ENCODE results near the gene NXNL2. TPM values are rescaled to one million over a fixed set of nuclear protein-coding genes. Genes with fewer than 3 reads are reported as not detected.

NXNL2 gene
- total RNA-seq, 1 experiment from 2014 or later = 2.2 TPM

DNA sequence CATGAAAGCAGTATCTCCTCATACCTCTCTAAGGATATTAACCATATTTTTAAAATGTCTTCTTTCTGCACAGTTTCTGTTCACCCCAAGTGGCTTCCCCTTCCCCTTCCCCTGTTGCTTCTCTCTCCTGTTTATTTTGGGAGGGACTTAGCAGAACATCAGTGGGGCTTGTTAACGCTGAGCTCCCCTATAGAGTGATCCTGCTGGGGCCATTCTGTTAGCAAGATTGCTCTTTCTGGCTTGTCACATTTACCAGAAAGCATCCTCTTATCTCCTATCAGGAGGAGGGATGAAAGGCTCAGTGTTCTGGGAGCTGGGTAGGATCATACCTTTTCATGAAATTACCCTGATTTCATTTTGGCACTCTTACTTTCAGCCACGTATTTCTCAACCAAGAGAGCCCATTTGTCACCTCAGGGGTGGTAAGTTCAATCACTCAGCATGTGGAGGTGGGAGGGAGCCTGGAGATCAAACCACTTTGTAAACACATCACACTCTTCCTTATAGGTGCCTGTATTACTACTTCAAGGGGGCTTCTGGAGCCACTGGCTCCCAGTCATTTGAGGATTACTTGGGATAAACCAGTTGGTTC, 16.7 kb downstream of the NXNL2 start:
- Mint-ChIP-seq H3K4me1 (peaks cover 20% of the 10 kb centered on the region), H3K36me3 (peaks cover 9% of the 10 kb centered on the region; the same call in 1 of the 2 replicates), H3K4me3 (no peak overlapping the region), H3K27ac (no peak overlapping the region), H3K9me3 (peaks cover 12% of the 10 kb centered on the region), H3K27me3 (ENCODE audit: low read depth) (peaks cover 13% of the 10 kb centered on the region)
- CTCF ChIA-PET = no interaction called here
- DNase-seq (ENCODE audit: low spot score) = no peak
- TF ChIP-seq EMX1 (CRISPR knock-in tag; IDR thresholded peaks at IDR 0.05) = no peak
- no peak for TF ChIP-seq ZBTB21 (CRISPR knock-in tag; IDR thresholded peaks at IDR 0.05; ENCODE audit: borderline replicate concordance)
- TF ChIP-seq ZNF423 (CRISPR knock-in tag; IDR thresholded peaks at IDR 0.05) = peak; percentile 52
- no peak for TF ChIP-seq NR2C2 (CRISPR knock-in tag; IDR thresholded peaks at IDR 0.05)
- no peak for TF ChIP-seq TCF7 (CRISPR knock-in tag; IDR thresholded peaks at IDR 0.05; ENCODE audit: low read depth)
- TF ChIP-seq SMAD3 (CRISPR knock-in tag; IDR thresholded peaks at IDR 0.05; ENCODE audit: borderline replicate concordance) = no peak
- TF ChIP-seq JUN (CRISPR knock-in tag; IDR thresholded peaks at IDR 0.05) = no peak
- TF ChIP-seq ZNF416 (CRISPR knock-in tag; IDR thresholded peaks at IDR 0.05) = no peak
- peak; percentile 57 for ATAC-seq
- POLR2A ChIA-PET = no interaction called here

DNA sequence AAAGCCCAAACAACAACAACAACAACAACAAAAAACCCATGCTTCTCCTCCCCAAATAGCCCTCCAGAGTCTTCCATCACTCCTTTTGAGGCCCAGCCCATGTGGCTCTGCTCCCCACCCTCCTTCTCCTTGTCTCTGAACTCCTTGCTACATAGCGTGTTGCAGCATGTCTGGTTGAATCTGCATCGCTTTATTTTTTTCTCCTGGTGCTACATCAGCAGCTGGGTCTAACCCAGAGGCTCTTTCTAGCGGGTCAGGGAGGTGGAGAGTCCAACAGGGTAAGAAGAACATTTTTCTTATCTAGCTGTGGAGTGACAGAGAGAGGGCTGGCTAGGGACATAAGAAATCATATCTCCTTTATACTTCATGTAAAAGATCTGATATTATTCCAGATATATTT, 18.4 kb downstream of the NXNL2 start:
- peaks cover 13% of the 10 kb centered on the region for H3K27me3 Mint-ChIP-seq (ENCODE audit: low read depth)
- no peak overlapping the region for H3K4me3 Mint-ChIP-seq
- peaks cover 12% of the 10 kb centered on the region for H3K9me3 Mint-ChIP-seq
- POLR2A ChIA-PET = no interaction called here
- DNase-seq (ENCODE audit: low spot score) = no peak
- CTCF ChIA-PET = no interaction called here
- no peak for ATAC-seq
- H3K36me3 Mint-ChIP-seq = peaks cover 9% of the 10 kb centered on the region; the same call in 1 of the 2 replicates
- H3K4me1 Mint-ChIP-seq = peaks cover 20% of the 10 kb centered on the region
- TF ChIP-seq, protein P1, sequence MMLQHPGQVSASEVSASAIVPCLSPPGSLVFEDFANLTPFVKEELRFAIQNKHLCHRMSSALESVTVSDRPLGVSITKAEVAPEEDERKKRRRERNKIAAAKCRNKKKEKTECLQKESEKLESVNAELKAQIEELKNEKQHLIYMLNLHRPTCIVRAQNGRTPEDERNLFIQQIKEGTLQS (CRISPR knock-in tag; conservative IDR thresholded peaks at IDR 0.05) = no peak
- TF ChIP-seq TEAD4 (CRISPR knock-in tag; IDR thresholded peaks at IDR 0.05) = no peak
- no peak for TF ChIP-seq SP1 (CRISPR knock-in tag; conservative IDR thresholded peaks at IDR 0.05)
- TF ChIP-seq, protein P2, sequence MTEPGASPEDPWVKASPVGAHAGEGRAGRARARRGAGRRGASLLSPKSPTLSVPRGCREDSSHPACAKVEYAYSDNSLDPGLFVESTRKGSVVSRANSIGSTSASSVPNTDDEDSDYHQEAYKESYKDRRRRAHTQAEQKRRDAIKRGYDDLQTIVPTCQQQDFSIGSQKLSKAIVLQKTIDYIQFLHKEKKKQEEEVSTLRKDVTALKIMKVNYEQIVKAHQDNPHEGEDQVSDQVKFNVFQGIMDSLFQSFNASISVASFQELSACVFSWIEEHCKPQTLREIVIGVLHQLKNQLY (CRISPR knock-in tag; IDR thresholded peaks at IDR 0.05) = no peak
- TF ChIP-seq, protein P3, sequence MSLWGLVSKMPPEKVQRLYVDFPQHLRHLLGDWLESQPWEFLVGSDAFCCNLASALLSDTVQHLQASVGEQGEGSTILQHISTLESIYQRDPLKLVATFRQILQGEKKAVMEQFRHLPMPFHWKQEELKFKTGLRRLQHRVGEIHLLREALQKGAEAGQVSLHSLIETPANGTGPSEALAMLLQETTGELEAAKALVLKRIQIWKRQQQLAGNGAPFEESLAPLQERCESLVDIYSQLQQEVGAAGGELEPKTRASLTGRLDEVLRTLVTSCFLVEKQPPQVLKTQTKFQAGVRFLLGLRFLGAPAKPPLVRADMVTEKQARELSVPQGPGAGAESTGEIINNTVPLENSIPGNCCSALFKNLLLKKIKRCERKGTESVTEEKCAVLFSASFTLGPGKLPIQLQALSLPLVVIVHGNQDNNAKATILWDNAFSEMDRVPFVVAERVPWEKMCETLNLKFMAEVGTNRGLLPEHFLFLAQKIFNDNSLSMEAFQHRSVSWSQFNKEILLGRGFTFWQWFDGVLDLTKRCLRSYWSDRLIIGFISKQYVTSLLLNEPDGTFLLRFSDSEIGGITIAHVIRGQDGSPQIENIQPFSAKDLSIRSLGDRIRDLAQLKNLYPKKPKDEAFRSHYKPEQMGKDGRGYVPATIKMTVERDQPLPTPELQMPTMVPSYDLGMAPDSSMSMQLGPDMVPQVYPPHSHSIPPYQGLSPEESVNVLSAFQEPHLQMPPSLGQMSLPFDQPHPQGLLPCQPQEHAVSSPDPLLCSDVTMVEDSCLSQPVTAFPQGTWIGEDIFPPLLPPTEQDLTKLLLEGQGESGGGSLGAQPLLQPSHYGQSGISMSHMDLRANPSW (CRISPR knock-in tag; conservative IDR thresholded peaks at IDR 0.05; ENCODE audit: low read depth) = no peak
- no peak for TF ChIP-seq MXD4 (CRISPR knock-in tag; IDR thresholded peaks at IDR 0.05; ENCODE audit: borderline replicate concordance)
- TF ChIP-seq, protein P4, sequence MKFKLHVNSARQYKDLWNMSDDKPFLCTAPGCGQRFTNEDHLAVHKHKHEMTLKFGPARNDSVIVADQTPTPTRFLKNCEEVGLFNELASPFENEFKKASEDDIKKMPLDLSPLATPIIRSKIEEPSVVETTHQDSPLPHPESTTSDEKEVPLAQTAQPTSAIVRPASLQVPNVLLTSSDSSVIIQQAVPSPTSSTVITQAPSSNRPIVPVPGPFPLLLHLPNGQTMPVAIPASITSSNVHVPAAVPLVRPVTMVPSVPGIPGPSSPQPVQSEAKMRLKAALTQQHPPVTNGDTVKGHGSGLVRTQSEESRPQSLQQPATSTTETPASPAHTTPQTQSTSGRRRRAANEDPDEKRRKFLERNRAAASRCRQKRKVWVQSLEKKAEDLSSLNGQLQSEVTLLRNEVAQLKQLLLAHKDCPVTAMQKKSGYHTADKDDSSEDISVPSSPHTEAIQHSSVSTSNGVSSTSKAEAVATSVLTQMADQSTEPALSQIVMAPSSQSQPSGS (CRISPR knock-in tag; IDR thresholded peaks at IDR 0.05; ENCODE audit: borderline replicate concordance, low read depth) = no peak
- no peak for TF ChIP-seq EMX1 (CRISPR knock-in tag; IDR thresholded peaks at IDR 0.05)
- no peak for TF ChIP-seq NR3C1 (CRISPR knock-in tag; conservative IDR thresholded peaks at IDR 0.05; ENCODE audit: low read depth)
- TF ChIP-seq, protein P5, sequence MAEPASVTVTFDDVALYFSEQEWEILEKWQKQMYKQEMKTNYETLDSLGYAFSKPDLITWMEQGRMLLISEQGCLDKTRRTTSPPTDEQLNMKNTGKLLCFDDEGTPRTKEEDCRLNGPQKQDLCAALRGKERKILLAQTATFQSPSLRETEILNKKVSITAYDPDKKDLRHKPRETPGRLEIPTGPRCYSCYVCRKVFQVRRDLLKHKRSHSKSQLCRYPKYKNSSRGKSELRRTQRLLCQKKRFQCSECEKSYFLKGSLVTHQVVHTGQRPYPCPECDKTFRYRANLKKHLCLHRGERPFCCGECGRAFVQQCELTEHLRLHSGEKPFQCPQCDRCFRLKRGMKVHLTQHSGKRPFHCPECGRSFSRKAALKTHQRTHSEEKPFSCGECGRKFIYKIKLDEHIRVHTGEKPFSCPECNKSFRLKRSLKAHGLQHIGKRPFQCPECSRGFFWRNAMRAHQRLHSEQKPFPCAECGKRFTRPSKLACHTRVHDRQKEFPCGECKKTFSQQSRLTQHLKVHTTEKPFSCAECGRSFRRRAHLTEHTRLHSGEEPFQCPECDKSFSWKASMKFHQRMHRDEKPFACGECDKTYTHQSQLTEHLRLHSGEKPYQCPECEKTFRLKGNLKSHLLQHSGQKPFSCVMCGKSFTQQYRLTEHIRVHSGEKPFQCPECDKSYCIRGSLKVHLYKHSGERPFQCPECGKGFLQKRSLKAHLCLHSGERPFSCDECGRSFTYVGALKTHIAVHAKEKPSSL (CRISPR knock-in tag; conservative IDR thresholded peaks at IDR 0.05) = no peak
- H3K27ac Mint-ChIP-seq = no peak overlapping the region

All from WTC11 (cell line).